Heart right ventricle (tissue), 16 donors: Measurements from ENCODE around the gene ENTPD8. TPM values are rescaled to one million over a fixed set of nuclear protein-coding genes. Genes with fewer than 3 reads are reported as not detected.
A peak's percentile ranks its signal among the peaks of the same experiment; 100 is the strongest.

Experiments
- ATAC-seq, 8 donors: fragments of 200-7000 bp; cut with Tn5 transposase; one replicate each; pipeline ENCODE4 v1.9.1; 2020; ENCODE audit warnings: mild to moderate bottlenecking in 8 of 8, moderate library complexity in 8 of 8, moderate number of reproducible peaks in 1 of 8
- DNase-seq, 2 donors: peaks; one replicate each; pipeline ENCODE4 v3.0.0-alpha.2; 2020
- H3K27ac ChIP-seq, 10 donors: fragments of 200-600 bp; sonication (generic) in 2 of 10; one replicate each; pipeline versions ENCODE4 v1.5.0 to v1.8.0; 2020 to 2022; ENCODE audit warnings: mild to moderate bottlenecking in 3 of 10
- H3K27me3 ChIP-seq, 7 donors: fragments of 200-600 bp; one replicate each; pipeline ENCODE4 v1.8.0; 2021 to 2022; ENCODE audit warnings: mild to moderate bottlenecking in 2 of 7
- H3K36me3 ChIP-seq, 9 donors: fragments of 200-600 bp; sonication (generic) in 1 of 9; one replicate each; pipeline versions ENCODE4 v1.5.0 to v1.8.0; 2020 to 2022; ENCODE audit warnings: mild to moderate bottlenecking in 2 of 9
- H3K4me1 ChIP-seq, 9 donors: fragments of 200-600 bp; sonication (generic) in 1 of 9; one replicate each; pipeline versions ENCODE4 v1.5.0 to v1.8.0; 2020 to 2022; ENCODE audit warnings: mild to moderate bottlenecking in 4 of 9
- H3K4me3 ChIP-seq, 10 donors: fragments of 200-600 bp; sonication (generic) in 2 of 10; one replicate each; pipeline versions ENCODE4 v1.5.0 to v1.8.0; 2020 to 2022; ENCODE audit warnings: mild to moderate bottlenecking in 7 of 10, moderate library complexity in 2 of 10
- H3K9me3 ChIP-seq, 11 donors: fragments of 200-600 bp in 10 of 11; sonication (generic) in 2 of 11; one replicate each; pipeline versions ENCODE4 v1.5.0 to v1.8.0; 2013 to 2022; ENCODE audit warnings: mild to moderate bottlenecking in 2 of 11, control low read depth in 1 of 11, moderate library complexity in 1 of 11
- WGBS, 2 donors: extraction: QIAGEN DNeasy Blood & Tissue Kit; methylation state at CpG; one replicate each; pipeline ENCODE4 v1.1.7; 2013; ENCODE audit warnings: inconsistent platforms in 1 of 2; 5-methylcytosine and 5-hydroxymethylcytosine counted together
- intact Hi-C, 10 donors: fragments of 100-400 bp; cut with DNase I; formaldehyde crosslinking; loops; one replicate each; pipeline versions ENCODE4 v1.11.1 to v1.14.2; 2022
- polyA plus RNA-seq, 2 donors: library from polyadenylated mRNA; stranded (reverse); fragments of 200-250 nt; gene quantifications; one replicate each; pipeline ENCODE4 v1.2.3, GENCODE V29; 2013
- total RNA-seq, 10 donors: library from RNA; stranded (reverse); fragmentation: NEBNext Ultra II Directional in 3 of 10; extraction: Animal tissue kit (Norgen Biotek cat#: 25700) in 3 of 10; gene quantifications; one replicate each; pipeline versions ENCODE4 v1.2.1 to v1.2.4, GENCODE V29; 2021 to 2023
- TF ChIP-seq, protein P1 (sequence below), 9 donors: fragments of 200-600 bp; sonication (generic) in 2 of 9; IDR thresholded peaks; one replicate each; pipeline versions ENCODE4 v1.5.0 to v1.8.0; 2021 to 2022; ENCODE audit warnings: antibody characterized with exemption in 9 of 9, mild to moderate bottlenecking in 5 of 9, moderate library complexity in 1 of 9
- donor health status: Arrhythmogenic right ventricular cardiomyopathy.
- donor health status: ischemic (EF 13 %, LVEDD 7.1; RV severe dilation, severe dysfunction).
- donor health status: healthy with polysubstance abuse.
- donor health status: DM: no; HTN: yes; CAD: no.
- donor health status: DM: no; HTN: no; CAD: no.
- donor health status: ischemic (EF 25% LVEDD 6.9; RV normal size, moderate dysfunction).
- donor health status: ischemic (EF 25% LVEDD 5.7; RV mildly dilated, moderate dysfunction).
- donor health status: healthy.
- donor health status: DM: yes; HTN: yes; CAD: no.
- donor health status: Ischemic cardiomyopathy.
- donor health status: ischemic (EF 35%, LVEDD 5.7; RV mildly dilated, moderate dysfunction).
- donor health status: nonischemic (EF 11% LVEDD 7.7; RV severe dilation, severe dysfunction).
- donor health status: DM: yes; HTN: yes; CAD: no.
- donor health status: PGD.
- donor health status: ischemic (EF 29% LVEDD 5.4; RV normal size, mild dysfunction).
- donor health status: nonischemic (EF 23%, LVEDD 6.1; RV moderate dilation, normal function).

The ENTPD8 gene
- total and polyA plus RNA-seq, 12 donors: 0.03 to 0.15 TPM; not detected in 10

DNA sequence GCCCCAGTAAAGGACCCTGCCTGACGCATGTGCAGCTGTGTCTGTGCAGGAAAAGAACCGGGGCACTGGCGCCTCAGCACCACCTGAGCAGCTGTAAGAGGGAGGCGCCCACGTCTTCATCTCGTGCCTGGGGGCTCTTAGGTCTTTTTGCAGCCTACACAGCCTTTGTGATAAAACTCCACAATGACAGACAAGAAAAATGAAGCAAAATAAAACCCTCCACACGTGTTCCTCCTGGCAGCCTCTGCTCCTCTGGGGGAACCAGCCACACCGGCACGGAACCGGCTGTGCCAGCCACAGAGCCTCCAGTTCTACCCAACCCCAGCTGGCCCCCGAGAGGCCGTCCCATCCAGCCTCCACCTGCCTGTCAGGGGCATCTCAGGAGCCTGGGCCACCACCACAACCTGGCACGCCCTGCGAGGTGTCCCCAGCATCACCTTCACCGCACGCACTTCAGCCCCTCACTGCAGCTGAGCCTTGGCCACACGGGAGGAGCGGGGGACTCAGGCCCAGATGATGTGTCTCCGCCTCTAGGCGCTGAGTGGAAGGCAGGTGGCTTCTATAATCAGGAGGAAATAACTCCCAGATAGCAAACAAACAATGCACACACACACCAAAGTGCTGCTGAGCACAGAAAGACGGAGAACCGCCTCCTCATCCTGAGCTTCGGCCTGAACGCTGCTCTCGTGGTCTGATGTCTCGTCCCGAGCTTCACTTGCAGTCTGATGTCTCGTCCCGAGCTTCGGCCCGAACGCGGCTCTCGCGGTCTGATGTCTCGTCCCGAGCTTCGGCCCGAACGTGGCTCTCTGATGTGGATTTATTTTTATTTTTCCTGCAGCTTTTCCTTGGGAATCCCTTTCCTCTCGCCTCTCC is 46.5 kb upstream of the ENTPD8 start:
- intact Hi-C loops: no loop called here
- DNase-seq: no peak
- H3K27me3 ChIP-seq: no peaks in the 10 kb centered on the region
- H3K36me3 ChIP-seq: peaks cover 0 to 19% (median 0%) of the 10 kb centered on the region in 9 donors
- peaks cover 0 to under 1% (median 0%) of the 10 kb centered on the region in 9 donors for H3K4me1 ChIP-seq
- ATAC-seq: no peak
- H3K9me3 ChIP-seq: no peaks in the 10 kb centered on the region
- 70 to 77% methylated on average over 41 of the region's 41 CpGs for WGBS, 2 donors
- no peak overlapping the region for H3K4me3 ChIP-seq
- TF ChIP-seq, protein P1, sequence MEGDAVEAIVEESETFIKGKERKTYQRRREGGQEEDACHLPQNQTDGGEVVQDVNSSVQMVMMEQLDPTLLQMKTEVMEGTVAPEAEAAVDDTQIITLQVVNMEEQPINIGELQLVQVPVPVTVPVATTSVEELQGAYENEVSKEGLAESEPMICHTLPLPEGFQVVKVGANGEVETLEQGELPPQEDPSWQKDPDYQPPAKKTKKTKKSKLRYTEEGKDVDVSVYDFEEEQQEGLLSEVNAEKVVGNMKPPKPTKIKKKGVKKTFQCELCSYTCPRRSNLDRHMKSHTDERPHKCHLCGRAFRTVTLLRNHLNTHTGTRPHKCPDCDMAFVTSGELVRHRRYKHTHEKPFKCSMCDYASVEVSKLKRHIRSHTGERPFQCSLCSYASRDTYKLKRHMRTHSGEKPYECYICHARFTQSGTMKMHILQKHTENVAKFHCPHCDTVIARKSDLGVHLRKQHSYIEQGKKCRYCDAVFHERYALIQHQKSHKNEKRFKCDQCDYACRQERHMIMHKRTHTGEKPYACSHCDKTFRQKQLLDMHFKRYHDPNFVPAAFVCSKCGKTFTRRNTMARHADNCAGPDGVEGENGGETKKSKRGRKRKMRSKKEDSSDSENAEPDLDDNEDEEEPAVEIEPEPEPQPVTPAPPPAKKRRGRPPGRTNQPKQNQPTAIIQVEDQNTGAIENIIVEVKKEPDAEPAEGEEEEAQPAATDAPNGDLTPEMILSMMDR (IDR thresholded peaks at IDR 0.05): no peak
- no peak overlapping the region for H3K27ac ChIP-seq

DNA sequence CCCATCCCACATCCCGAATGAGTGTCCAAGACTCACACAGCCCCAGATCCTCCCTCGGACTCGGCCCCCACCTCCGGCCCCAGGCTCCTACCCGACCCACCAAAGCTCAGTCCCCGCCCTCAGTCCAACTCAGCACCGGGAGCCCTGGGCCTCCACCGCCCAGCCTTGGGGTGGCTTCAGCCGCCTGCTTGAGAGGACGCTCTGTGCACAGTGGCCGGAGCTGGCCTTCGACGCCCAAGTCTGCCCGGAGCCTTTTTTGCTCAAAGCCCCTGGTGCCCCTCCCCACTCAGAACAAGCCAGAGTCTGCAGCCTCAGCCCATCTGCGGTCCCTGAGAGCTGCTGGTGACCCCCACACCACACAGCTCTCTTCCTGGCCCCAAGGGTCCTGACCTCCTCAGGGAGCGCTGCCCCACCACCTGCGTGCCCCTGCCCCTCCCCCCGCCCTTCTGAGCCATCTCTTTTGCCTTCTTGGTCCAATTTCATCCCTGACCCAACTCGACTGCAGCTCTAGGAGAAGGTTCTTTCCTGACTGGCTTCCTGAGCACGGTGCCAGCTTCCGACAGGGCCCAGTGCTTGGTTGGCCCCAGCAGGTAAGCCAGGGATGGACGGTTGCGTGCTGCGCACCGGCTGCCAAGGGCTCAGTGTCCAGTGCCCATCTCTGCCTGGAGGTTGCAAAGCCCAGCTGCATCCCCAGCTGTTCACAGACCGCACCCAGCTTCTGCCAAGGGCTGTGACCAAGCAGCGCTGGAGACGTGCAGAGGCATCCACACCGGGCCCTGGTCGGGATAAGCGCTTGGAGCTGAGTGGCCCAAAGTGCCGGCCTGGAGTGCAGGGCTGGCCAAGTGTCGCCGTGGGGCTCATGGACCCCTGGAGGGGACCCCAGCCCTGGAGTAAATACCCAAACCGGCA is 45.6 kb upstream of the ENTPD8 start:
- no peak for DNase-seq
- Histone ChIP-seq H3K27ac (no peak overlapping the region), H3K9me3 (no peaks in the 10 kb centered on the region), H3K4me1 (peaks cover 0 to 9% (median 0%) of the 10 kb centered on the region in 9 donors), H3K36me3 (peaks cover 0 to 18% (median 0%) of the 10 kb centered on the region in 9 donors), H3K27me3 (no peaks in the 10 kb centered on the region), H3K4me3 (no peak overlapping the region)
- peak in 1 of 8 donors; percentile 18 for ATAC-seq
- WGBS, 2 donors: 80 to 81% methylated on average over 35 of the region's 35 CpGs
- intact Hi-C loops: no loop called here
- TF ChIP-seq, protein P1 (IDR thresholded peaks at IDR 0.05): no peak

DNA sequence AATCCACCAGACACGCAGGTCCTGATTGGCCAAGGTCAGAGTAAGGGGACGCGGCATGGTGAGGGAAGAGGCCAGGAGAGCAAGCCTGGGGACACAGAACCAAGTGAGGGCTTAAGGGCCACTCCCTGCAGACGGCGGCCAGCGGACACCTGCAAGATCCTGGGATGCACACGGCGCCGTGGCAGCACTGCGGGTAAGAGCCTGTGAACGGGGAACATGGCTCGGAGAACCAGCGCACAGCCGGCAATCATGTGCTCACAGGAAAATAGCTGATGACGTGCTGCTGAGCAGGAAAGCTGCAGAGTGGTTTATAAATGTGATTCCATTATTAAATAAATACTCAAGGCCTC is 45.0 kb upstream of the ENTPD8 start:
- TF ChIP-seq, protein P1 (IDR thresholded peaks at IDR 0.05): no peak
- Histone ChIP-seq H3K9me3 (no peaks in the 10 kb centered on the region), H3K27me3 (no peaks in the 10 kb centered on the region), H3K4me1 (peaks cover 0 to 12% (median 0%) of the 10 kb centered on the region in 9 donors), H3K36me3 (peaks cover 0 to 12% (median 0%) of the 10 kb centered on the region in 9 donors), H3K27ac (no peak overlapping the region), H3K4me3 (no peak overlapping the region)
- 90 to 94% methylated on average over 15 of the region's 15 CpGs for WGBS, 2 donors
- no peak for DNase-seq
- intact Hi-C loops: no loop called here
- ATAC-seq: no peak
